Measurements from ENCODE around the gene JAM3.
"Not testable (repeated sequence)": the region's sequence is repeated elsewhere in the genome, so short reads cannot be mapped to it uniquely, and the experiment has no call there.

The JAM3 gene

DNA sequence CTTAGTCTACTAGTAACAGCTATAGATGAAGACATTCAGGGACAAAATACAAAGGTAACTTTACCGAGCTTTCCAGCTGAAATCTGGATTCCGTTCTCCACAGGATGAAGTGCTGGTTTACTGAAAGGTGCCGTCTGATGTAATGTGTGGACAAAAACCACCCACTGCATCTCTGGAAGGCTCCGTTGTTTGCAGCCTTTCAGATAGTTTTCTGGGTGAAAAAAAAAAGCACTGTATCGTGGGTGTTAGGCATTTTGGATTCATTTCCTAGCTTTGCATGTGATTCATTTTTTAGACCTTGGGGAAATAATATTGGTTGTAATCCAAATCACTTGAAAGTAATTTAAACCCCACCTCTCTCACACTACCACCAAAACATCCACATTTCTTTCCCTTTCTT is 10.4 kb downstream of the JAM3 start:
- Mint-ChIP-seq H3K4me3 (no peak overlapping the region), H3K27ac (no peak overlapping the region), H3K4me1 (no peaks in the 10 kb centered on the region), H3K9me3 (peaks cover 20% of the 10 kb centered on the region), H3K27me3 (peaks cover 8% of the 10 kb centered on the region), H3K36me3 (peaks cover 6% of the 10 kb centered on the region)
- CTCF ChIA-PET, result no interaction called here
- no peak for DNase-seq

DNA sequence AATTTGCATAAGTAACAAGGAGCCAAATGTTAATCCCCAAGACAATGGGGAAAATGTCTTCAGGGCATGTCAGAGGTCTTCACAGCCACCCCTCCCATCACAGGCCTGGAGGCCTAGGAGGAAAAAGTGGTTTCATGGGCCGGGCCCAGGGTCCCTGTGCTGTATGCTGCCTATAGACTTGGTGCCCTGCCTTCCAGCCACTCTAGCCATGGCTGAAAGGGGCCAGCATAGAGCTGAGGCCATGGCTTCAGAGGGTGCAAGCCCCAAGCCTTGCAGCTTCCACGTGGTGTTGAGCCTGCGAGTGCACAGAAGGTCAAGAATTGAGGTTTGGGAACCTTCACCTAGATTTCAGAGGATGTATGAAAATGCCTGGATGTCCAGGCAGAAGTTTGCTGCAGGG is 12.4 kb downstream of the JAM3 start:
- DNase-seq, CTCF ChIA-PET, H3K36me3 Mint-ChIP-seq, H3K4me1 Mint-ChIP-seq, H3K27ac Mint-ChIP-seq, H3K27me3 Mint-ChIP-seq, H3K4me3 Mint-ChIP-seq: not testable (repeated sequence)
- peaks cover 20% of the 10 kb centered on the region for H3K9me3 Mint-ChIP-seq

DNA sequence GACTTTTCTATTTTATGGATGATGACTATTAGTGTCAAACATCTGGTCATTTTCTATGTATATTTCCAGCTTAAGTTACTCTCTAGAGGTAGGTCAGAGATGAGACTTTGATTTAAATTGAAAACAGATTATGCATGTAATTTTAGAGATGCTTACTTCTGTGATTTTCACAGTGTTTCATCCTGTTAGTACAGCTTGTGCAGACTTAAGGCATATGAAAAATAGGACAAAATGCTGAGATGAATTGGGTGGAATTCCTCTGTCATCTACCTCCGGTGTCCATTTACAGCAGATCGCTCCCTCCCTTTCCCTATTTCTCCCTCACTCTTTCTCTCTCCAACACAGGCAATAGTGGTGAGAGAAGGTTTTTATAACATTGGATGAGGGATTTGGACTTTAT is 14.1 kb downstream of the JAM3 start:
- CTCF ChIA-PET, result no interaction called here
- Mint-ChIP-seq H3K4me1 (no peaks in the 10 kb centered on the region), H3K27ac (no peak overlapping the region), H3K36me3 (peaks cover 6% of the 10 kb centered on the region), H3K27me3 (peaks cover 5% of the 10 kb centered on the region), H3K9me3 (peaks cover 20% of the 10 kb centered on the region), H3K4me3 (no peak overlapping the region)
- no peak for DNase-seq

DNA sequence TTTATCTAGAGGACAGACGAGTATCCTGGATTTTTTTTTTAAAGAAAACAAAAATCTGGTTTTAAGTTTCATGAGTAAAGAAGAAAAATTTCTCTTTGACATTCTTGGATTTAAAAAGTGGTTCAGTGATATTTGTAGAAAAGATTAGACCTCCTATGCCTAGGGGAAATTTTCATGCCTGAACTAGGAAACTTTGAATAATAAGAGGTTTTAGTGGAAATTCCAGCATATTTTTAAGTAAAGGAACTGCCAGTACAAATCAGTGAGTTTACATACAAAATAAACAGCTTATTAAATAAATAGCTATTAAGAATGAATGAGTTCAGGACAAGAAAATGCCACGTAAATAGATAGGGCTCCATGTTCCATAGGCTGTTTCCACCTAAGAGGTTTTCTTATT is 17.5 kb downstream of the JAM3 start:
- no peaks in the 10 kb centered on the region for H3K4me1 Mint-ChIP-seq
- H3K4me3 Mint-ChIP-seq, result no peak overlapping the region
- peaks cover 8% of the 10 kb centered on the region for H3K27me3 Mint-ChIP-seq
- H3K36me3 Mint-ChIP-seq, result peaks cover 2% of the 10 kb centered on the region
- peaks cover 10% of the 10 kb centered on the region for H3K9me3 Mint-ChIP-seq
- CTCF ChIA-PET, result interaction anchor here (1.5 kb wide), 1 partner anchor 12 kb away, joined by 5 read pairs; no protein-coding TSS in a partner anchor
- DNase-seq, result no peak
- no peak overlapping the region for H3K27ac Mint-ChIP-seq

DNA sequence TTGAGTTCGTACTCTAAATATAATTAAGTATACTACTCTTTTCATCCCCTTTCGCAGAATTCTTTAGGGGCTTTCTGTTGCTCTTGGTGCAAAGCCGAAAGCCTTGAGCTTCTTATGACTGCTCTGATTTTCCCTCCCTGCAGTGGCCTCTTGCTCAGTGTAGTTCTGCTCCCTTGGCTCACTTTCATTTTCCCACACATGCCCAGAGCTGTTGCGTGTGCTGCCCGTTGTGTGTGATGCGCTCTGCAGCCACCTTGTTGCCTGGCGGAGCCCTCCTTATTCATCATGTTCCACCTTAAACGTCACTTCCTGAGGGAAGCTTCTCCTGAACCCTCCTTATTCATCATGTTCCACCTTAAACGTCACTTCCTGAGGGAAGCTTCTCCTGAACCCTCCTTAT is 23.1 kb downstream of the JAM3 start:
- not testable (repeated sequence) for H3K4me3 Mint-ChIP-seq, H3K27me3 Mint-ChIP-seq, H3K9me3 Mint-ChIP-seq, H3K4me1 Mint-ChIP-seq, H3K36me3 Mint-ChIP-seq, H3K27ac Mint-ChIP-seq, DNase-seq
- CTCF ChIA-PET, result interaction anchor here (0.7 to 0.9 kb wide), 2 partner anchors 32 to 35 kb away, joined by 3 read pairs; no protein-coding TSS in a partner anchor

DNA sequence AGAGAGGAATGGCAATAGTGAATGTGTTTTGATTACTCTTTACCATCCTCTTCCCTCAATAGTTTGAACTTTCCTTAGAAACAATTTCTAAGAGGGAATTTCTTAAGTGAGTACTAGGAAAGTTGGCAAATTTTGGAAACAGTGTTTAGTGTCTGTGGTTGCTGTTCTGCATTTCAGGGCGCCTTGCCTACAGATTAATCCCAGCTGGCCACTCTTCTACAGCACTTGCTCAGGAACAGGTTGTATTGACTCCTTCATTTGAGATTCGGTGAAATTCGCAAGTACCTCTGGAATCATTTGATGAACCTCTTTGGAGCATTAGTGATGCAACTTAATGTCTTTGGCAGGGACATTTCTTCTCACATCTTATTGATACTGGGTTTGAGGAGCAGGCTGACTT is 28.3 kb downstream of the JAM3 start:
- DNase-seq, result no peak
- no peaks in the 10 kb centered on the region for H3K4me1 Mint-ChIP-seq
- no peak overlapping the region for H3K27ac Mint-ChIP-seq
- H3K9me3 Mint-ChIP-seq, result no peaks in the 10 kb centered on the region
- no peak overlapping the region for H3K4me3 Mint-ChIP-seq
- no peaks in the 10 kb centered on the region for H3K36me3 Mint-ChIP-seq
- CTCF ChIA-PET, result interaction anchor here (3.3 kb wide), 1 partner anchor 46 kb away, joined by 49 read pairs; no protein-coding TSS in a partner anchor
- no peaks in the 10 kb centered on the region for H3K27me3 Mint-ChIP-seq

DNA sequence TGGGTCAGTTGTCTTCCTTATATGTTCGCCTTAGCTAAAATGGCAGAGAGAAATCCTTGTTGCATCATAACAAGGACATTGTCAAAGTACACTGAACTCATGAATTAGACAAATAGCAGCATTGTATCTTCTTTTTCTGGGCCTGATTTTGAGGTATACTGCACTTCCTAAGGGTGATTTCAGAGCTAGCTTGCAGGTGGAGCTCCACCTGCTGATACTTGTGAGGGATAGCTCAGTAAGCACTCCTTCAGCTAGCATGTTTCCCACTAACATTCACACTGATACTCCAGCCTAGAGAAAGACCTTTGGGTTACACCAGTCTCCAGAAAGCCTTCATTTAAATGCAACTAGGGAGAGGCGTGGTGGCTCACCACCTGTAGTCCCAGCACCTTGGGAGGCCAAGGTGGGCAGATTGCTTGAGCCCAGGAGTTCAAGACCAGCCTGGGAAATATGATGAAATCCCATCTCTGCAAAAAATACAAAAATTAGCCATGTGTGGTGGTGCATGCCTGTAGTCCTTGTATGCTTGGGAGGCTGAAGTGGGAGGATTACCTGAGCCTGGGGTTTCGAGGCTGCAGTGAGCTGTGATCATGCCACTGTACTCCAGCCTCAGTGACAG is 29.8 kb downstream of the JAM3 start:
- no peaks in the 10 kb centered on the region for H3K27me3 Mint-ChIP-seq
- no peaks in the 10 kb centered on the region for H3K9me3 Mint-ChIP-seq
- no peak for DNase-seq
- H3K4me3 Mint-ChIP-seq, result no peak overlapping the region
- CTCF ChIA-PET, result interaction anchor here (0.9 to 3.3 kb wide), 15 partner anchors 13 to 177 kb away, joined by 3 to 49 read pairs (median 4); no protein-coding TSS in a partner anchor
- no peak overlapping the region for H3K27ac Mint-ChIP-seq
- H3K4me1 Mint-ChIP-seq, result no peaks in the 10 kb centered on the region
- H3K36me3 Mint-ChIP-seq, result no peaks in the 10 kb centered on the region

DNA sequence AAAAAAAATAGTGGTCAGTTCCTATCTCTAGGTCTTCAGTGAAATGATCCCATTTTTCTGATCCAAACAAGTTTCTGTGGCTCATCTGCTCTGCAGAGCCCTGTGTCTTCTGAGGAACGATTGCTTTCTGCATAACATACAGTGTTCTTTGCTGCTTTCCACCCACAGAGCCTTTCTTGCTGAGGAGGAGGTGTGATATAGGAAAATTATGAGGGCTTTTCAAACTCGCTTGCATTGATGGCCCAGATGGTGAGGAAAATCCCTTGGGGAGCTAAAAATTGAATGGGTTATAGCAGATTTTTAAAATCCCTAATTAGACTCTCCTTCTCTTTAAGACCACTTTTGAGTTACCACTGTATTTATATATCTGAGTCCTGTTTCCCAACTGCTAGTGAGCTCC is 31.3 kb downstream of the JAM3 start:
- no peak overlapping the region for H3K4me3 Mint-ChIP-seq
- no peaks in the 10 kb centered on the region for H3K4me1 Mint-ChIP-seq
- H3K36me3 Mint-ChIP-seq, result no peaks in the 10 kb centered on the region
- H3K27me3 Mint-ChIP-seq, result no peaks in the 10 kb centered on the region
- no peak overlapping the region for H3K27ac Mint-ChIP-seq
- no peak for DNase-seq
- CTCF ChIA-PET, result interaction anchor here (0.9 kb wide), 1 partner anchor 152 kb away, joined by 3 read pairs; no protein-coding TSS in a partner anchor
- H3K9me3 Mint-ChIP-seq, result peaks cover under 1% of the 10 kb centered on the region

DNA sequence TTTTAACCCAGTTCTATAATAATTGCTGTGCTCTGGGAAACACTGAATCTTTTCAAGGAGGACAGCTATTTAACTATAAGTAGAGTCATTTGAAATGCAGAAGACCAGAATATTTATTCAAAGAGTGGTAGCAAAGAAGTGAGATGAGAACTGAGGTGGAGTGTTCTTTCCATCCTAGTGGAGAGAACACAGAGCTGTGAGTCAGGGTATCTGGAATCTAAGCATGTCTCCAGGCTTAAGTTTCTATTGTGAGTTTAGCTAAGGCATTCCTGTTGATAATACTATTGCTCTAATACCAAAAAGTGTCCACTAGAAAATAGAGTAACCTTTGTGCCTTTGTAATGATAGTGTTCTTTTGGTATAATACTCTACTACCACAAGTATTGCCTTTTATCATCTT is 32.4 kb downstream of the JAM3 start:
- H3K4me1 Mint-ChIP-seq, result no peaks in the 10 kb centered on the region
- no peak for DNase-seq
- no peak overlapping the region for H3K4me3 Mint-ChIP-seq
- H3K9me3 Mint-ChIP-seq, result peaks cover 4% of the 10 kb centered on the region
- H3K36me3 Mint-ChIP-seq, result no peaks in the 10 kb centered on the region
- no peaks in the 10 kb centered on the region for H3K27me3 Mint-ChIP-seq
- H3K27ac Mint-ChIP-seq, result no peak overlapping the region
- CTCF ChIA-PET, result interaction anchor here (1.1 to 2.0 kb wide), 2 partner anchors 8 to 51 kb away, joined by 3 to 8 read pairs; no protein-coding TSS in a partner anchor

DNA sequence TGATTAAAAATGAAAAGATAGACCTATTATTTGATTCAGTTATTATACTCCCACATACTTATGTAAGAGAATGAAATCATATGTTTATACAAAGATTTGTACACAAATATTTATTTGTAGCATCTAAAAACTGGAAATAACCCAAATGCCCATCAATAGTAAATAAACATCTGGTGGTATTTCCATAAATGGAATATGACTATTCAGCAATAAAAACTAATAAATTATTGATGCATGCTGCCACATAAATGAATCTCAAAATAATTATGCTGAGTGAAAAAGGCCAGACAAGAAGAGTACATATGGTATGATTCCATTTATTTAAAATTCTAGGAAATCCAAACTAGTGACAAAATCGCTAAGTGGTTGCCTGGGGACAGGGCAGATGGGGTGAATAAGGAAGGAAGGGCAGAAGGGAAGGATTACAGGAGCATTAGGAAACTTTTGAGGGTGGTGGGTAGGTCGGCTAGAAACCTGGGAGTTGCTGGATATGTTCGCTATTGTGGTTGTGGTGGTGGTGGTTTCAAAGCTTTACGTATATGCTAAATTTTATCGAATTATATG is 41.5 kb downstream of the JAM3 start:
- peaks cover 7% of the 10 kb centered on the region for H3K9me3 Mint-ChIP-seq
- no peak overlapping the region for H3K27ac Mint-ChIP-seq
- H3K4me1 Mint-ChIP-seq, result no peaks in the 10 kb centered on the region
- no peak for DNase-seq
- CTCF ChIA-PET, result no interaction called here
- no peaks in the 10 kb centered on the region for H3K27me3 Mint-ChIP-seq
- no peak overlapping the region for H3K4me3 Mint-ChIP-seq
- H3K36me3 Mint-ChIP-seq, result no peaks in the 10 kb centered on the region

DNA sequence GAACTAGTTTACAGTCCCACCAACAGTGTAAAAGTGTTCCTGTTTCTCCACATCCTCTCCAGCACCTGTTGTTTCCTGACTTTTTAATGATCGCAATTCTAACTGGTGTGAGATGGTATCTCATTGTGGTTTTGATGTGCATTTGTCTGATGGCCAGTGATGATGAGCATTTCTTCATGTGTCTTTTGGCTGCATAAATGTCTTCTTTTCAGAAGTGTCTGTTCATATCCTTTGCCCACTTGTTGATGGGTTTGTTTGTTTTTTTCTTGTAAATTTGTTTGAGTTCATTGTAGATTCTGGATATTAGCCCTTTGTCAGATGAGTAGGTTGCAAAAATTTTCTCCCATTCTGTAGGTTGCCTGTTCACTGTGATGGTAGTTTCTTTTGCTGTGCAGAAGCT is 44.9 kb downstream of the JAM3 start:
- H3K36me3 Mint-ChIP-seq, H3K9me3 Mint-ChIP-seq, H3K4me1 Mint-ChIP-seq, DNase-seq, CTCF ChIA-PET, H3K27me3 Mint-ChIP-seq, H3K4me3 Mint-ChIP-seq, H3K27ac Mint-ChIP-seq: not testable (repeated sequence)

DNA sequence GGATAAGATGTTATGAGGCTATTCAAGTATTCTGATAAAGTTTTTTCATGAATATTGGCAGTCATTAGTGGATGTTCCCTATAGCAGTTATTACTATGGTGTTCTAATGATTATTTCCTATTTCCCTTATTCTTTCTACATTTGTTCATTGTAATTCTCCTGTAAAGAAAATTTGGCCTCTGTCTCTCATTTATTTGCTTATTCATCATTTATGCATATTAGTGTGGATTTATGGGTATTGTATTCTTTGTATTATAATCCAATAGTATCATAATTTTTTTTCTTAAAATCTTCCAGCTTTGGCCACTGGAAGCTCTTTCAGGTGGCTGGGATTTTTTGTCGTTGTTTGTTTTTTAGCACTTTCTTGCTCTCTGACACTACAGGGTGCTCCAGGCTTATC is 47.3 kb downstream of the JAM3 start:
- no peaks in the 10 kb centered on the region for H3K27me3 Mint-ChIP-seq
- H3K4me1 Mint-ChIP-seq, result peaks cover 2% of the 10 kb centered on the region
- no peaks in the 10 kb centered on the region for H3K36me3 Mint-ChIP-seq
- no peaks in the 10 kb centered on the region for H3K9me3 Mint-ChIP-seq
- no peak for DNase-seq
- H3K27ac Mint-ChIP-seq, result no peak overlapping the region
- H3K4me3 Mint-ChIP-seq, result no peak overlapping the region
- CTCF ChIA-PET, result no interaction called here

DNA sequence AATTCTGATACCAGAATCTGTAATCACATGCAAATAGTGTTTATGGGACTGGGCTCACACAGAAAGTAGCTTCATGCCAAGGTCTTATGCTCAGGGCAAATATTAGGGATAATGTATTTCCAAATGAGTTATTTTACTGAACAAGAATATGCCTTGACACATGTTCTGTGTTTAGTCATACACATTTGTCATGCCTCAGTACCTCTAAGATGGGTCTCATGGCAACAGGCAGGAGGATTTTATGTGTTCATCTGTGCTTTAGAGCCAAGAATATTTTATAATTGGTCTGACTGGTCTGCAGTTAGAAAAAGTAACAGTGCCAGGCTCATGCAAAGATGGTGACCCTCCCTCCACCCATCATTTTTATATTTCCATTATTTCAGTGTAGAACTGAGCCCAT is 49.1 kb downstream of the JAM3 start:
- DNase-seq, result no peak
- Mint-ChIP-seq H3K36me3 (no peaks in the 10 kb centered on the region), H3K9me3 (no peaks in the 10 kb centered on the region)

DNA sequence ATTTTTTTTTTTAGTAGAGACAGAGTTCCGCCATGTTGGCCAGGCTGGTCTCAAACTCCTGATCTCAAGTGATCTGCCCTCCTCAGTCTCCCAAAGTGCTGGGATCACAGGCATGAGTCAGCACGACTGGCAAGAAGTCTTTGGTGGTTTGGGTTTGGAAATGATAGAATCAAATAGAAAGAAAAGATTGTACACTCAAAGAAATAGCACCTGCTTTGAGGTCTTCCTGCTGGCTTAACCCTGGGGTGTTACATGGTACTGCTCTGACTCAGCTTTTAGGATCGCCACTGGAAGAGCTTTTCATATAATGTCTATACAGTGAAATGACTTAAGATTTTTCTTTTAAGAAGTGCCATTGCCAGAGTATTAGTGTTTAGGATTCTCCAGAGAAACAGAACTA is 50.2 kb downstream of the JAM3 start:
- H3K36me3 Mint-ChIP-seq, result no peaks in the 10 kb centered on the region
- peaks cover 14% of the 10 kb centered on the region for H3K27me3 Mint-ChIP-seq
- H3K27ac Mint-ChIP-seq, result no peak overlapping the region
- H3K4me3 Mint-ChIP-seq, result no peak overlapping the region
- no peaks in the 10 kb centered on the region for H3K9me3 Mint-ChIP-seq
- CTCF ChIA-PET, result no interaction called here
- DNase-seq, result no peak
- H3K4me1 Mint-ChIP-seq, result peaks cover 2% of the 10 kb centered on the region

More for the DNA sequence above, 49.1 kb downstream of the JAM3 start:
- CTCF ChIA-PET, result interaction anchor here (0.6 kb wide), 1 partner anchor 170 kb away, joined by 3 read pairs; no protein-coding TSS in a partner anchor
- Mint-ChIP-seq H3K27ac (no peak overlapping the region), H3K4me3 (no peak overlapping the region), H3K27me3 (peaks cover 4% of the 10 kb centered on the region), H3K4me1 (peaks cover 2% of the 10 kb centered on the region)

DNA sequence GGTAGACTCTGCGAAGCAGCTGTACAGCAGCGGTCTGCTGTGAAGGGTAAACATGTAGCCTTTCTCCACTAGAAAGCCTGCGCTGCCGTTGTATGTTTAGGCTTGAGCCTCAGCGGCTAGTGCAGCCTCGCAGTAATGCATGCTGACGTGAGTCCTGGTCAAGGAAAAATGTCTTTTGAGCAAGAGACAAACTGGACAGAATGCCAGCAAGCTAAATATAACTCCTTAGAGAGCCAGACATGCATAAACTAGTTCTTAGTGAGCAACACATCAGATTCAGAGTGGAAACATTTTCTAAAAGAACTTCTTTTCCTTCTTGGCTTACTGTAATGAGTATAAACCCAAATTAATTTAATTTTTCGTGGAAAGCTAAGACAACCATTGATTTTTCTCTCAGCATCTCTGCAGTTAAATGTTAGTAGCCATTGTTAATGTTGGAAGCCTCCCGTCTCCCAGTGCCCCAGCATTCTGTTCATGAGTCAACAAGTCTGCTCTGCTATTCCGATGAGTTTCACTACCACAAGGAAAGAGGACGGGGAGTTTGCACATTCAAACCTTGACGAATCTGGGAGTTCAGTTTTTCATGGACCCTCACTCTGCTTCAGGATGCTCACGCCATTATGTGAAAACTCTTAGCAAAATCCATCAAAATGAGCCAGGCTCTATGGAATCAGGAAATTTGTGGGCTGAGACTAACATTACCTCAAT is 51.4 kb downstream of the JAM3 start:
- Mint-ChIP-seq H3K36me3 (no peaks in the 10 kb centered on the region), H3K9me3 (no peaks in the 10 kb centered on the region), H3K4me3 (no peak overlapping the region), H3K4me1 (peaks cover 9% of the 10 kb centered on the region), H3K27me3 (peaks cover 27% of the 10 kb centered on the region), H3K27ac (no peak overlapping the region)
- DNase-seq, result no peak
- CTCF ChIA-PET, result no interaction called here

All from activated naive CD4-positive, alpha-beta T cell treated with anti-CD3 and anti-CD28 coated beads, Interleukin-2, amount 10 ng/mL, durations not matched to agents 7 days and 5 days (primary cell).